ENCODE results near the gene MIS18BP1. TPM values are rescaled to one million over a fixed set of nuclear protein-coding genes. Genes with fewer than 3 reads are reported as not detected.

The MIS18BP1 gene
- total and polyA plus RNA-seq, 5 donors from 2014 or later, result 16.2 to 34.8 (median 22.4) TPM

GRCh38 chr14:45253754-45254310 is 830 bp upstream of the MIS18BP1 start:
- peak overlapping the region; percentile 94 for H3K4me3 ChIP-seq (ENCODE audit: low read depth, low read length)
- Mint-ChIP-seq H3K27ac (peak overlapping the region; percentile 77 to 97 (median 95)), H3K9me3 (peaks cover 2 to 23% (median 7%) of the 10 kb centered on the region in 7 donors), H3K4me1 (peaks cover 10 to 34% (median 26%) of the 10 kb centered on the region in 4 donors), H3K27me3 (peaks cover 15% of the 10 kb centered on the region), H3K36me3 (no peaks in the 10 kb centered on the region), H3K4me3 (peak overlapping the region; percentile 94 to 98 (median 96))
- peak in 1 of 3 donors; percentile 5 for DNase-seq
- no peaks in the 10 kb centered on the region for H3K27me3 ChIP-seq (ENCODE audit: control insufficient read depth, insufficient read depth, low read length)
- no peak for ATAC-seq (ENCODE audit: low read depth in 2 of 2)
- H3K36me3 ChIP-seq (ENCODE audit: control insufficient read depth, insufficient read depth, low read length), result no peaks in the 10 kb centered on the region
- peak overlapping the region; percentile 85 for H3K27ac ChIP-seq (ENCODE audit: insufficient read depth, low read length, poor library complexity, severe bottlenecking)
- H3K9me3 ChIP-seq (ENCODE audit: control insufficient read depth in 2 of 2, low read length in 2 of 2), result peaks cover 12 to 14% of the 10 kb centered on the region in 2 experiments
- H3K4me1 ChIP-seq (ENCODE audit: control insufficient read depth, insufficient read depth, low read length, poor library complexity, severe bottlenecking), result peaks cover 26% of the 10 kb centered on the region

GRCh38 chr14:45252366-45253069 is 484 bp downstream of the MIS18BP1 start:
- DNase-seq, result peak in 2 of 3 donors; percentile 8 to 44
- peaks cover 10 to 34% (median 26%) of the 10 kb centered on the region in 4 donors for H3K4me1 Mint-ChIP-seq
- H3K4me3 ChIP-seq (ENCODE audit: low read depth, low read length), result peak overlapping the region; percentile 94

GRCh38 chr14:45251912-45252311 is 1.1 kb downstream of the MIS18BP1 start:
- Histone ChIP-seq H3K9me3 (ENCODE audit: control insufficient read depth in 2 of 2, low read length in 2 of 2) (no peaks in the 10 kb centered on the region), H3K27me3 (ENCODE audit: control insufficient read depth, insufficient read depth, low read length) (no peaks in the 10 kb centered on the region), H3K36me3 (ENCODE audit: control insufficient read depth, insufficient read depth, low read length) (no peaks in the 10 kb centered on the region), H3K27ac (ENCODE audit: insufficient read depth, low read length, poor library complexity, severe bottlenecking) (peak overlapping the region; percentile 85), H3K4me3 (ENCODE audit: low read depth, low read length) (peak overlapping the region; percentile 94), H3K4me1 (ENCODE audit: control insufficient read depth, insufficient read depth, low read length, poor library complexity, severe bottlenecking) (peaks cover 32% of the 10 kb centered on the region)
- ATAC-seq (ENCODE audit: low read depth in 2 of 2), result no peak
- no peaks in the 10 kb centered on the region for H3K36me3 Mint-ChIP-seq
- peaks cover 0 to 5% (median 0%) of the 10 kb centered on the region in 7 donors for H3K9me3 Mint-ChIP-seq
- peak in 2 of 3 donors; percentile 13 to 54 for DNase-seq
- H3K4me1 Mint-ChIP-seq, result peaks cover 10 to 35% (median 26%) of the 10 kb centered on the region in 4 donors
- H3K27ac Mint-ChIP-seq, result peak overlapping the region; percentile 45 to 97 (median 75)
- H3K27me3 Mint-ChIP-seq, result peaks cover 9% of the 10 kb centered on the region
- H3K4me3 Mint-ChIP-seq, result peak overlapping the region; percentile 94 to 98 (median 96)

More at GRCh38 chr14:45252366-45253069, 484 bp downstream of the MIS18BP1 start:
- H3K27ac ChIP-seq (ENCODE audit: insufficient read depth, low read length, poor library complexity, severe bottlenecking), result peak overlapping the region; percentile 85
- peak overlapping the region; percentile 95 to 97 (median 96) for H3K27ac Mint-ChIP-seq
- peaks cover 0 to 10% (median 2%) of the 10 kb centered on the region in 7 donors for H3K9me3 Mint-ChIP-seq
- H3K27me3 Mint-ChIP-seq, result peaks cover 14% of the 10 kb centered on the region
- H3K9me3 ChIP-seq (ENCODE audit: control insufficient read depth in 2 of 2, low read length in 2 of 2), result peaks cover 0 to under 1% of the 10 kb centered on the region in 2 experiments
- H3K36me3 ChIP-seq (ENCODE audit: control insufficient read depth, insufficient read depth, low read length), result no peaks in the 10 kb centered on the region
- H3K36me3 Mint-ChIP-seq, result no peaks in the 10 kb centered on the region
- H3K4me1 ChIP-seq (ENCODE audit: control insufficient read depth, insufficient read depth, low read length, poor library complexity, severe bottlenecking), result peaks cover 30% of the 10 kb centered on the region
- no peaks in the 10 kb centered on the region for H3K27me3 ChIP-seq (ENCODE audit: control insufficient read depth, insufficient read depth, low read length)
- H3K4me3 Mint-ChIP-seq, result peak overlapping the region; percentile 94 to 98 (median 96)
- no peak for ATAC-seq (ENCODE audit: low read depth in 2 of 2)

GRCh38 chr14:45249856-45250575 is 3.0 kb downstream of the MIS18BP1 start:
- Mint-ChIP-seq H3K4me3 (peak overlapping the region; percentile 12 to 96 (median 84)), H3K9me3 (no peaks in the 10 kb centered on the region), H3K4me1 (peaks cover 10 to 35% (median 24%) of the 10 kb centered on the region in 4 donors), H3K27ac (peak overlapping the region in 2 of 3 donors; percentile 74 to 75), H3K36me3 (no peaks in the 10 kb centered on the region), H3K27me3 (peaks cover 4% of the 10 kb centered on the region)
- H3K4me1 ChIP-seq (ENCODE audit: control insufficient read depth, insufficient read depth, low read length, poor library complexity, severe bottlenecking), result peaks cover 42% of the 10 kb centered on the region
- ATAC-seq (ENCODE audit: low read depth in 2 of 2) (no peak), DNase-seq (peak in 2 of 3 donors; percentile 7 to 17)
- no peaks in the 10 kb centered on the region for H3K9me3 ChIP-seq (ENCODE audit: control insufficient read depth in 2 of 2, low read length in 2 of 2)
- peak overlapping the region; percentile 71 for H3K4me3 ChIP-seq (ENCODE audit: low read depth, low read length)
- H3K27ac ChIP-seq (ENCODE audit: insufficient read depth, low read length, poor library complexity, severe bottlenecking), result peak overlapping the region; percentile 26
- H3K36me3 ChIP-seq (ENCODE audit: control insufficient read depth, insufficient read depth, low read length), result no peaks in the 10 kb centered on the region
- H3K27me3 ChIP-seq (ENCODE audit: control insufficient read depth, insufficient read depth, low read length), result no peaks in the 10 kb centered on the region

- H3K9me3 ChIP-seq (ENCODE audit: control insufficient read depth in 2 of 2, low read length in 2 of 2), result no peaks in the 10 kb centered on the region
- DNase-seq (no peak), ATAC-seq (ENCODE audit: low read depth in 2 of 2) (no peak)
- Mint-ChIP-seq H3K36me3 (no peaks in the 10 kb centered on the region), H3K27me3 (no peaks in the 10 kb centered on the region), H3K9me3 (no peaks in the 10 kb centered on the region), H3K27ac (no peak overlapping the region), H3K4me1 (peaks cover 10 to 25% (median 22%) of the 10 kb centered on the region in 4 donors), H3K4me3 (peak overlapping the region in 1 of 4 donors; percentile 14)
- no peaks in the 10 kb centered on the region for H3K27me3 ChIP-seq (ENCODE audit: control insufficient read depth, insufficient read depth, low read length)
- H3K27ac ChIP-seq (ENCODE audit: insufficient read depth, low read length, poor library complexity, severe bottlenecking), result no peak overlapping the region
- H3K4me3 ChIP-seq (ENCODE audit: low read depth, low read length), result no peak overlapping the region
- peaks cover 39% of the 10 kb centered on the region for H3K4me1 ChIP-seq (ENCODE audit: control insufficient read depth, insufficient read depth, low read length, poor library complexity, severe bottlenecking)
- no peaks in the 10 kb centered on the region for H3K36me3 ChIP-seq (ENCODE audit: control insufficient read depth, insufficient read depth, low read length)
Observed at GRCh38 chr14:45247427-45247826, 5.6 kb downstream of the MIS18BP1 start.

GRCh38 chr14:45246691-45247090 is 6.3 kb downstream of the MIS18BP1 start:
- Histone ChIP-seq H3K4me3 (ENCODE audit: low read depth, low read length) (peak overlapping the region; percentile 2), H3K27ac (ENCODE audit: insufficient read depth, low read length, poor library complexity, severe bottlenecking) (no peak overlapping the region), H3K27me3 (ENCODE audit: control insufficient read depth, insufficient read depth, low read length) (no peaks in the 10 kb centered on the region), H3K9me3 (ENCODE audit: control insufficient read depth in 2 of 2, low read length in 2 of 2) (no peaks in the 10 kb centered on the region), H3K36me3 (ENCODE audit: control insufficient read depth, insufficient read depth, low read length) (no peaks in the 10 kb centered on the region), H3K4me1 (ENCODE audit: control insufficient read depth, insufficient read depth, low read length, poor library complexity, severe bottlenecking) (peaks cover 34% of the 10 kb centered on the region)
- H3K27me3 Mint-ChIP-seq, result no peaks in the 10 kb centered on the region
- peak in 1 of 3 donors; percentile 14 for DNase-seq
- peaks cover 15 to 22% (median 18%) of the 10 kb centered on the region in 4 donors for H3K4me1 Mint-ChIP-seq
- H3K36me3 Mint-ChIP-seq, result peaks cover 4% of the 10 kb centered on the region
- H3K4me3 Mint-ChIP-seq, result peak overlapping the region in 2 of 4 donors; percentile 14 to 45
- H3K27ac Mint-ChIP-seq, result no peak overlapping the region
- no peak for ATAC-seq (ENCODE audit: low read depth in 2 of 2)
- no peaks in the 10 kb centered on the region for H3K9me3 Mint-ChIP-seq

GRCh38 chr14:45246151-45246550 is 6.9 kb downstream of the MIS18BP1 start:
- ATAC-seq (ENCODE audit: low read depth in 2 of 2) (no peak), DNase-seq (no peak)
- H3K4me1 ChIP-seq (ENCODE audit: control insufficient read depth, insufficient read depth, low read length, poor library complexity, severe bottlenecking), result peaks cover 28% of the 10 kb centered on the region
- no peaks in the 10 kb centered on the region for H3K9me3 Mint-ChIP-seq
- no peak overlapping the region for H3K4me3 Mint-ChIP-seq
- no peak overlapping the region for H3K27ac Mint-ChIP-seq
- no peaks in the 10 kb centered on the region for H3K27me3 ChIP-seq (ENCODE audit: control insufficient read depth, insufficient read depth, low read length)
- no peaks in the 10 kb centered on the region for H3K27me3 Mint-ChIP-seq
- no peaks in the 10 kb centered on the region for H3K9me3 ChIP-seq (ENCODE audit: control insufficient read depth in 2 of 2, low read length in 2 of 2)
- H3K36me3 Mint-ChIP-seq, result peaks cover 7% of the 10 kb centered on the region
- no peaks in the 10 kb centered on the region for H3K36me3 ChIP-seq (ENCODE audit: control insufficient read depth, insufficient read depth, low read length)
- H3K4me3 ChIP-seq (ENCODE audit: low read depth, low read length), result no peak overlapping the region
- no peak overlapping the region for H3K27ac ChIP-seq (ENCODE audit: insufficient read depth, low read length, poor library complexity, severe bottlenecking)
- peaks cover 11 to 18% (median 15%) of the 10 kb centered on the region in 4 donors for H3K4me1 Mint-ChIP-seq
